Measurements from ENCODE around the gene UNC80.

Gene UNC80

GRCh38 chr2:210028178-210028577 is 256.5 kb downstream of the UNC80 start:
- no peak for DNase-seq (ENCODE audit: low spot score)

GRCh38 chr2:210034087-210034683 is 262.6 kb downstream of the UNC80 start:
- no peak for DNase-seq (ENCODE audit: low spot score)

GRCh38 chr2:210035679-210036078 is 264.0 kb downstream of the UNC80 start:
- DNase-seq (ENCODE audit: low spot score), result no peak

- DNase-seq (ENCODE audit: low spot score), result no peak
Measured at GRCh38 chr2:210038078-210038477, 266.4 kb downstream of the UNC80 start.

- no peak for DNase-seq (ENCODE audit: low spot score)
Measured at GRCh38 chr2:210046851-210047500, 275.3 kb downstream of the UNC80 start.

All from AG20443 (cell line).